IPS-15b (cell line): Measurements from ENCODE around the gene CUX1.
"Not testable (repeated sequence)": the region's sequence is repeated elsewhere in the genome, so short reads cannot be mapped to it uniquely, and the experiment has no call there.

ENCODE experiments used
- H3K27me3 ChIP-seq: one replicate; pipeline ENCODE4 v1.6.1; 2013; ENCODE audit warnings: low read length; ENCODE audit not compliant: control insufficient read depth, insufficient read depth
- H3K36me3 ChIP-seq: one replicate; pipeline ENCODE4 v1.6.1; 2013; ENCODE audit warnings: low read length; ENCODE audit not compliant: control insufficient read depth, insufficient read depth
- H3K4me1 ChIP-seq: one replicate; pipeline ENCODE4 v1.6.1; 2013; ENCODE audit warnings: mild to moderate bottlenecking, low read length; ENCODE audit not compliant: control insufficient read depth, insufficient read depth
- H3K4me3 ChIP-seq: one replicate; pipeline ENCODE4 v1.5.1; 2013; ENCODE audit warnings: low read depth, low read length
- H3K9ac ChIP-seq: one replicate; pipeline ENCODE4 v1.6.1; 2013; ENCODE audit warnings: low read depth, mild to moderate bottlenecking, low read length
- H3K9me3 ChIP-seq: one replicate; pipeline ENCODE4 v1.6.1; 2013; ENCODE audit warnings: mild to moderate bottlenecking, low read length; ENCODE audit not compliant: control insufficient read depth, insufficient read depth

Gene CUX1

DNA sequence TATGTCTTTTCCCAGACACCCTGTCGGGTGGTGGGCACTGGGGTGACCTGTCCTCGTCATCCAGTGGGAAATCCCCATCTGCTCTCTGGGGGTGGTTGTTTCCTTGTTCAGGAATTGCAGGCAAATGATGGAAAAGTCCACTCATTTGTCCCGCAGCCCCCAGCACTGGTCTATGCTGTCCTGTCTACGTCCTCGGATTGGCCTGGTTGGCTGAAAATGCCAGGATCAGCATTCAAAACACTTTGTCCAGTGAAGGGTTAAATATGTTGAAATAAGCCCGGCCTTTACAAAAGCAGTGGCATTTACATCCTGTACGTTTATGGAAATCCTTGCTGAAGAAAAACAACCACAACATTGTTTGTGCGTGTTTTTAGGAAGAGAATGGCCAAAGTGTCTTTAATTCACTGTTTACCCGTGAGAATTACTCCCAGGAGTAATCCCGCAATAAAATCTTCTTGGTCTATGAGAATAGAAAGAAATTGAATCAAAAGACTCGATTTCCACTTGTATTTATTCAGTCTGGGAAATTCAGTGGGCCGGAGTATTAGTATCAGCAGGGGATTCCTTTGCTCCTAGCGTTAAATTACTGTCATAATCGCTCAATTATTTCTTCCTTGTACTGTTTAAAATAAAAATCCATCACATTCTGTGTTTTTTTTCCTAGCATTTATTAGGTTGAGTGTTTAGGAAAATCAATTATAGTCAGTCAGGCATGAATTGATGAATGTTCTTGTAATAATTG lies 352.4 kb downstream of the CUX1 start:
- no peak overlapping the region for H3K9ac ChIP-seq
- peaks cover 12% of the 10 kb centered on the region for H3K36me3 ChIP-seq
- H3K27me3 ChIP-seq, result no peaks in the 10 kb centered on the region
- no peaks in the 10 kb centered on the region for H3K9me3 ChIP-seq
- H3K4me1 ChIP-seq, result no peaks in the 10 kb centered on the region
- H3K4me3 ChIP-seq, result no peak overlapping the region

DNA sequence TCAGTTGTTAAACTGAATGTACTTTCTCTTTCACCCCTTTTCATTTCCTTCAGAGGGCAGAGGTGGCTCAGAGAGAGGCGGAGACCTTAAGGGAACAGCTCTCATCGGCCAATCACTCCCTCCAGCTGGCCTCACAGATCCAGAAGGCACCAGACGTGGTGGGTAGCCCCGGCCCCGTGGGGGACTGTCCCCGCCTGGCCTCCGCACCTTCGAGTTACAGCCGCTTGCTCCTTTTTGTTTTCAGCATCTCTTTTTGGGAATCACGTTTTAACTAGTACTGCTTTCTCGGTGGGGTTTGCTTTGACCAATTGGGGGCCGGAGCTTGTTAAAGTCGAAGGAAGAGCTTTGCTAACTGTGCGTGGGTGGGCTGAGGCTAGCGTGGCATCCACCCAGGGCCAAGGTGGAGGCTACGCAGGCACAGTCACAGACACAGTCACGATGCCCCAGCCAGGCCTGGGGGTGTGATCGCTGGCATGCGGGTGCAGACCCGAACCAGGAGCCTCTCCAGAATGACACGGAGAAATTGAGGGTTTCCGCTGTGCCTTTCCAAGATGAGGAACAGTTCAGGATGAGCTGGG lies 353.1 kb downstream of the CUX1 start:
- H3K4me3 ChIP-seq, result no peak overlapping the region
- no peaks in the 10 kb centered on the region for H3K9me3 ChIP-seq
- no peak overlapping the region for H3K9ac ChIP-seq
- H3K36me3 ChIP-seq, result peaks cover 11% of the 10 kb centered on the region
- no peaks in the 10 kb centered on the region for H3K4me1 ChIP-seq
- no peaks in the 10 kb centered on the region for H3K27me3 ChIP-seq

DNA sequence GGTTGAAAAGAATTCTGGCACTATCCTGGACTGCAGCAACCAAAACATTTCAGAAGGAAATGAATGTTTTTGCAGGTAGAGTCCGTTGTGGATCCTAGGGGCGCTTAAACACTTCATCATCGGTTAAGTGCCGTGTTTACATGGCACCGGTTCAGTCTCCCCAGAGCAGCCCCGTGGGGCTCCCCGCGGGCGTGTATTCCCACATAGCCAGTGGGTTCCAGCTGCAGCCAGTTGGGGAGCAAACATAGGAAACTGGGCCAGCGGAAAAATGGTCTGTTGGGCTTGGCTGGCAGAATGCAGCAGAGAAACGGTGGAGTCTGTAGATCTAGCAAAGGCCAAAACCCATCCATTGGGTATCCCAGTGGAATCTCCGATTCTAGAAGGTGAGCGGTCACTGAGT lies 356.2 kb downstream of the CUX1 start:
- H3K36me3 ChIP-seq, result peaks cover 14% of the 10 kb centered on the region
- H3K9ac ChIP-seq, result no peak overlapping the region
- no peak overlapping the region for H3K4me3 ChIP-seq
- no peaks in the 10 kb centered on the region for H3K27me3 ChIP-seq
- H3K4me1 ChIP-seq, result no peaks in the 10 kb centered on the region
- no peaks in the 10 kb centered on the region for H3K9me3 ChIP-seq

DNA sequence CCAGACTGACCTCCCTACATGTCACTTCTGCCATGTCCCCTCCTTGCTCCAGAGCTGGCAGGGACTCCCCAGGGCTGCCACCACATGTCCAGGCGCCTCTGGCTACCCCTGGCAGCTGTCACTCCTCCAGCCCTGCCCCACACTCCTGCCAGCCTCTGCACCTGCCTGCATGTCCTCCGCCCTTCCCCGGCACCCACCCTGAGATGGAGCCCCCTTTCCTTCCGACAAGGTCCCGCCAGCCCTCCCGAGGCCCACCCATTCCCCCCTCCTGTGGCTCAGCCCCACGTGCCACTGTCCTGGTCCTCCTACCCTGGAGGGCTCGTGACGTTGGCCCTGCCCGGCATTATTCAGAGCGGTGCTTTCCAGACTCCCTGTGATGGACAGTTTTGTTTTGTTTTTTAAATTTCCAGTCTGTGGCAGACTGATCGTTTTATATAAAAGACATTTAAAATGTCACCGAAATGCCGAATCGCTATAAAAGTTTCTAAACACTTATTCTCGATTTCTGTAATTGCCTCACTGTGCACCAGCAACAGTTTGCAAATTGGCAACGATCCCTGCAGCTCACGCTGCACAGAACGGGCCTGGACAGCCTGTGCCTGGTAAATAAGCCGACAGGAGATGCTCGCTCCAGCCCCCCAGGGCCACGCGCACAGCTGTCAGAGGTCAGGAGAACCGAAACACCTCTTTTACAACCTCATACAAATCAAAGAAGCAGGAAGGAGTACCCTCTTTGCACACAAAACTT lies 358.2 kb downstream of the CUX1 start:
- Histone ChIP-seq H3K4me1 (no peaks in the 10 kb centered on the region), H3K9me3 (no peaks in the 10 kb centered on the region), H3K27me3 (no peaks in the 10 kb centered on the region), H3K4me3 (no peak overlapping the region), H3K36me3 (peaks cover 13% of the 10 kb centered on the region), H3K9ac (no peak overlapping the region)

DNA sequence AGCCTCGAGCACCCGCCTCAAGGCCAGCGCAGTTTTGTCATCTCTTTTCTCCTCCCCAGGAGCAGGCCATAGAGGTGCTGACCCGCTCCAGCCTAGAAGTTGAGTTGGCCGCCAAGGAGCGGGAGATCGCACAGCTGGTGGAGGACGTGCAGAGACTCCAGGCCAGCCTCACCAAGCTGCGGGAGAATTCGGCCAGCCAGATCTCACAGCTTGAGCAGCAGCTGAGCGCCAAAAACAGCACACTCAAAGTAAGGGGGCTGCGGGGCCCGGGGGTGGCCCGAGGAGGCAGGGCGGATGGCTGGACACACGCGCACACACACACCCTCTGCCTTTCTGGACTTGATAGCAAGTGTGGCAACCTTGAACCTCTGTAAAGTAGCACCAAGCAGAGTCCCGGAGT lies 361.0 kb downstream of the CUX1 start:
- H3K4me1 ChIP-seq, result no peaks in the 10 kb centered on the region
- no peaks in the 10 kb centered on the region for H3K27me3 ChIP-seq
- no peak overlapping the region for H3K9ac ChIP-seq
- H3K36me3 ChIP-seq, result peaks cover 6% of the 10 kb centered on the region
- no peak overlapping the region for H3K4me3 ChIP-seq
- no peaks in the 10 kb centered on the region for H3K9me3 ChIP-seq

DNA sequence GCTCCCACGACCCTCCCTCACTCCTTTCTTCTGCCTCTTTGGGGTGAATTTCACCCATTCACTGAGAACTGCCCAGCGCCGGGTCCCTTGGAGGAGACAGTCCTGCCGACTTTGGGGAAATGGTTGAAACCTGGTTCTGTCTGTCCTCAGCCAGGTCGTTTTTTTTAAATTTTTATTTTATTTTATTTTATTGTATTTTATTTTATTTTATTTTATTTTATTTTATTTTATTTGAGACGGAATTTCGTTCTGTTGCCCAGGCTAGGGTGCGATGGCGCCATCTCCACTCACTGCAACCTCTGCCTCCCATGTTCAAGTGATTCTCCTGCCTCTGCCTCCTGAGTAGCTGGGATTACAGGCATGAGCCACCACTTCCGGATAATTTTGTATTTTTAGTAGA lies 363.3 kb downstream of the CUX1 start:
- Histone ChIP-seq H3K9me3 (no peaks in the 10 kb centered on the region), H3K4me1 (no peaks in the 10 kb centered on the region), H3K27me3 (no peaks in the 10 kb centered on the region), H3K36me3 (peaks cover 12% of the 10 kb centered on the region), H3K4me3 (no peak overlapping the region), H3K9ac (no peak overlapping the region)

DNA sequence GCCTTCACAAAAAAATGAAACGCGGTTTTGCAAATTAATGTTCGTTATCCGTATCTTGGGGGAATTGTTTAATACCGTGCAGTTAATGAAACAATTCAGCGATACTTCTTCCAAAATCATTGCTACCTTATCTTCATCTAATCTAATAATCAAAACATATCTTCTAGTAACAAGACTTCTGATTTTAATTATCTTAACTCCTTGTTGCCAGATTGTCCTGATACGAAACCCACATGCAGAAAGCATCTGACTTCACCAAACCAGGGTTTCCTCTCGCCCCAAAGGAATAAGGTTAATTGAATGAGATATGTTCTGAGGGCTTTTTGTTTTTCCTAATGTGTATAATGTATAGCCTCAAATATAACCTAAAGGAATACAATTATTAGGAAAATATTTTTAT lies 364.1 kb downstream of the CUX1 start:
- no peak overlapping the region for H3K4me3 ChIP-seq
- H3K27me3 ChIP-seq, result no peaks in the 10 kb centered on the region
- no peaks in the 10 kb centered on the region for H3K9me3 ChIP-seq
- H3K4me1 ChIP-seq, result no peaks in the 10 kb centered on the region
- peaks cover 12% of the 10 kb centered on the region for H3K36me3 ChIP-seq
- no peak overlapping the region for H3K9ac ChIP-seq

DNA sequence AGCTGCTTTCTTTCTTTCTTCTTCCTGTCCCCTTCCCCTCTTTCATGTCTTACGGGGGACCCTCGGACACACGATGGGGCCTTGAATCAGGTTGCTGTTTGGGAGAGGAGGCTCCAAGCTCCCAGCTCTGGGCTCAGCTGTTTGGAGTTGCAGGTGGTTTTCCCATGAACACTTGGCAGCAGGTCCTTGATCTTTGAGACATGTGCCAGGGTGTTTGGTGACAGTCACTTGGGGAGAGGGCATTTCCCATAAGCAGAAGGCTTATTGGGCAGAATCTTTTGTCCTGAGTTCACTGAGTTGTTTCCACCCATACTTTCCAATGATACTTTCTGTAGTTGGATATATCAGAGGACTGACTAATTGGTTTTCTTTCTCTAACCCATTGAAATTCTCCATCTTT lies 364.6 kb downstream of the CUX1 start:
- H3K9ac ChIP-seq, result no peak overlapping the region
- no peak overlapping the region for H3K4me3 ChIP-seq
- H3K4me1 ChIP-seq, result no peaks in the 10 kb centered on the region
- no peaks in the 10 kb centered on the region for H3K27me3 ChIP-seq
- no peaks in the 10 kb centered on the region for H3K9me3 ChIP-seq
- peaks cover 13% of the 10 kb centered on the region for H3K36me3 ChIP-seq

DNA sequence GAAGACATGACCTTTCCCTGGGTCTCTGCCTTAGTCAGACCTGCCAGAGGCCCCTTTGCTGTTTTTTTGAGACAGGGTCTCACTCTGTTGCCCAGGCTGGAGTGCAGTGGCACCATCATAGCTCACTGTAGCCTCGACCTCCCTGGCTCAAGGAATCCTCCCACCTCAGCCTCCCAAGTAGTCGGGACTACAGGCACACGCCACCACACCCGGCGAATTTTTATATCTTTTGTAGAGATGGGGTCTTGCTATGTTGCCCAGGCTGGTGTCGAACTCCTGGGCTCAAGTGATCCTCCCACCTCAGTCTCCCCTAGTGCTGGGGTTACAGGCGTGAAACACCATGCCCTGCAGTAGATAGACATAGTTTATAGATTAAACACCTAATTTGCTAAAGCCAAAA lies 366.4 kb downstream of the CUX1 start:
- not testable (repeated sequence) for H3K4me3 ChIP-seq, H3K4me1 ChIP-seq, H3K27me3 ChIP-seq, H3K9ac ChIP-seq, H3K9me3 ChIP-seq
- H3K36me3 ChIP-seq, result peaks cover 13% of the 10 kb centered on the region

DNA sequence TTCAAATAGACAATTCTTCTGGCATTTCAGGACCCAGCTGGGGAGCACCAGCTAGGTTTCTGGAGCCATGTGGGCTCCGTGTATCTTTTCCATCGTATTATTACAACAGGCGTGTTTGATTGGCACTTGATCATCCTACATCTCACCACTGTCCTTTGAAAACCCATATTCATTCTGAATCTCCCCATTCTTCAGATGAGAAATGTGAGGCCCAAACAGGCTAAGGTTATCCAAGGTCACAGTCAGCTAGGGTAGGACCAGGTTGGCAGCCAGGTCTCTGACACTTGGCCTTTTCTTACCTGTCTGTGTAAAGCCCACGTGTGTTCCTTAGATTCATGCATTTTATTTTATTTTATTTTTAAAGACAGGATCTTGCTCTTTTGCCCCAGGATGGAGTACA lies 366.9 kb downstream of the CUX1 start:
- H3K36me3 ChIP-seq, result peaks cover 13% of the 10 kb centered on the region
- no peaks in the 10 kb centered on the region for H3K4me1 ChIP-seq
- H3K27me3 ChIP-seq, result no peaks in the 10 kb centered on the region

DNA sequence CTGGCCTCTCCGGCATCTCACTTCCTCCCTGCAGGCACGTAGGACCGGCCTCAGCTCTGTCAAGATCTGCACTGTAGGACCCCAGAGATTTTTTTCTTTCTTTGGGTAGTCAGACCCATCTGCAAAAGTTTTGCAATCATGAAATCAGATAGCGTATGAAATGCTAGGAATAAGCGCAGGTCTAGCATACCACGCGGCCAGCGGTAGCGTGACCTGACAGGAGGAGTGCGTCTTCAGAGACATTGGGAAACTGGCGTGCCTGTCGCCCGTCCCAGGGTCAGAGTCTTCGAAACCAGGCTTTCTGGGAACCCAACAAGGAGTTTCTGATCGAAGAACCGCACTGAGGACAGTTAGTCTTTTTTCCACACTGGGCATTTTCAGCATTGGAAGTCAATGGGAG lies 368.4 kb downstream of the CUX1 start:
- H3K9me3 ChIP-seq, result no peaks in the 10 kb centered on the region
- H3K4me3 ChIP-seq, result no peak overlapping the region
- H3K27me3 ChIP-seq, result no peaks in the 10 kb centered on the region
- H3K9ac ChIP-seq, result no peak overlapping the region
- H3K36me3 ChIP-seq, result peaks cover 16% of the 10 kb centered on the region
- peaks cover under 1% of the 10 kb centered on the region for H3K4me1 ChIP-seq

More for the DNA sequence above, 366.9 kb downstream of the CUX1 start:
- H3K9me3 ChIP-seq, result no peaks in the 10 kb centered on the region
- H3K9ac ChIP-seq, result no peak overlapping the region
- no peak overlapping the region for H3K4me3 ChIP-seq

DNA sequence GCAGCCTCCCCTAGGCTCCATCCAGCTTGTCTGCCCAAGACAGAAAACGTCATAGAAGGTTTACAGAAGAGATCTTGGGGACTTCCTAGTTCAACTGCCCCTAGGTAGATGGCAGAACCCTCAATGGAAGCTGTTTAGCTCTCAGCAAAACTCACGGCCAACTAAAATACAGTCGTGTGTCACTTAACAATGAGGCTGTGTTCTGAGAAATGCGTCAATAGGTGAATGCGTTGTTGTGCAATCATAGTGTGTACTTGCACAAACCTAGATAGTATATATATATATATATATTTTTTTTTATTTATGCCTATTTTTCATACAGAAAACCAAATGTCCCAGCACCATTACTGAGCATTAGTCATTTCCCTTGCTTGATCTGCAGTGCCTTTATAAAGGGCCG lies 368.9 kb downstream of the CUX1 start:
- H3K27me3 ChIP-seq, result no peaks in the 10 kb centered on the region
- H3K4me3 ChIP-seq, result no peak overlapping the region
- H3K9me3 ChIP-seq, result no peaks in the 10 kb centered on the region
- no peak overlapping the region for H3K9ac ChIP-seq
- peaks cover 16% of the 10 kb centered on the region for H3K36me3 ChIP-seq
- H3K4me1 ChIP-seq, result peaks cover 3% of the 10 kb centered on the region
